Adipocyte (in vitro differentiated cells): ENCODE data around the gene CD84.
"Not testable (repeated sequence)": the region's sequence is repeated elsewhere in the genome, so short reads cannot be mapped to it uniquely, and the experiment has no call there.

ENCODE experiments used
- DNase-seq: peaks from one replicate; pipeline ENCODE4 v3.0.0-alpha.2; 2015; ENCODE audit warnings: low read depth
- H3K27me3 ChIP-seq: replicated peaks from 2 replicates; pipeline ENCODE4 v1.7.0; 2013; ENCODE audit warnings: mild to moderate bottlenecking, low read length, moderate library complexity; ENCODE audit not compliant: control insufficient read depth, insufficient read depth
- H3K36me3 ChIP-seq: 2 replicates; pipeline ENCODE4 v1.7.0; 2013; ENCODE audit warnings: low read length, mild to moderate bottlenecking, moderate library complexity; ENCODE audit not compliant: control insufficient read depth, insufficient read depth, severe bottlenecking
- H3K4me1 ChIP-seq: 2 replicates; pipeline ENCODE4 v1.7.0; 2013; ENCODE audit warnings: mild to moderate bottlenecking, low read length, moderate library complexity; ENCODE audit not compliant: control insufficient read depth, insufficient read depth
- H3K4me3 ChIP-seq: 2 replicates; pipeline ENCODE4 v1.7.0; 2013; ENCODE audit warnings: mild to moderate bottlenecking, low read length, moderate library complexity
- H3K9ac ChIP-seq: 2 replicates; pipeline ENCODE4 v1.7.0; 2013; ENCODE audit warnings: mild to moderate bottlenecking, low read length, moderate library complexity
- H3K9me3 ChIP-seq: 2 replicates; pipeline ENCODE4 v1.7.0; 2013; ENCODE audit warnings: mild to moderate bottlenecking, low read length, moderate library complexity; ENCODE audit not compliant: control insufficient read depth

The CD84 gene

GRCh38 chr1:160579216-160579701, at the start of gene CD84:
CD84 (minus strand) TSS chr1:160579496; CDS start chr1:160579437, 59 bp downstream.
- no peaks in the 10 kb centered on the region for H3K4me1 ChIP-seq
- H3K9ac ChIP-seq = no peak within 1 kb of the TSS
- no peak for DNase-seq
- H3K27me3 ChIP-seq = no peaks in the 10 kb centered on the region
- H3K4me3 ChIP-seq = no peak within 1 kb of the TSS
- H3K9me3 ChIP-seq = no peaks in the 10 kb centered on the region
- H3K36me3 ChIP-seq = no peaks in the 10 kb centered on the region

GRCh38 chr1:160628799-160629263, 49.5 kb upstream of the CD84 start:
- H3K4me3 ChIP-seq = no peak overlapping the region
- H3K9me3 ChIP-seq = no peaks in the 10 kb centered on the region
- no peak for DNase-seq
- no peaks in the 10 kb centered on the region for H3K4me1 ChIP-seq
- no peak overlapping the region for H3K9ac ChIP-seq
- H3K27me3 ChIP-seq = peaks cover 3% of the 10 kb centered on the region
- no peaks in the 10 kb centered on the region for H3K36me3 ChIP-seq

- DNase-seq, H3K9me3 ChIP-seq, H3K9ac ChIP-seq, H3K36me3 ChIP-seq, H3K27me3 ChIP-seq, H3K4me3 ChIP-seq, H3K4me1 ChIP-seq: not testable (repeated sequence)
Measured at GRCh38 chr1:160627677-160628289, 48.5 kb upstream of the CD84 start.

GRCh38 chr1:160626509-160627342, 47.4 kb upstream of the CD84 start:
- no peak for DNase-seq
- Histone ChIP-seq H3K27me3 (peaks cover 7% of the 10 kb centered on the region), H3K36me3 (no peaks in the 10 kb centered on the region), H3K9ac (no peak overlapping the region), H3K4me3 (no peak overlapping the region), H3K9me3 (no peaks in the 10 kb centered on the region), H3K4me1 (no peaks in the 10 kb centered on the region)

- DNase-seq = no peak
- Histone ChIP-seq H3K4me1 (no peaks in the 10 kb centered on the region), H3K36me3 (no peaks in the 10 kb centered on the region), H3K9ac (no peak overlapping the region), H3K4me3 (no peak overlapping the region), H3K9me3 (no peaks in the 10 kb centered on the region), H3K27me3 (peaks cover 7% of the 10 kb centered on the region)
Measured at GRCh38 chr1:160625725-160626498, 46.6 kb upstream of the CD84 start.

GRCh38 chr1:160625321-160625720, 46.0 kb upstream of the CD84 start:
- no peak overlapping the region for H3K4me3 ChIP-seq
- no peaks in the 10 kb centered on the region for H3K9me3 ChIP-seq
- peaks cover 7% of the 10 kb centered on the region for H3K27me3 ChIP-seq
- H3K4me1 ChIP-seq = no peaks in the 10 kb centered on the region
- H3K36me3 ChIP-seq = no peaks in the 10 kb centered on the region
- H3K9ac ChIP-seq = no peak overlapping the region
- DNase-seq = no peak

- Histone ChIP-seq H3K4me3 (no peak overlapping the region), H3K4me1 (no peaks in the 10 kb centered on the region), H3K9me3 (no peaks in the 10 kb centered on the region), H3K27me3 (peaks cover 7% of the 10 kb centered on the region), H3K36me3 (no peaks in the 10 kb centered on the region), H3K9ac (no peak overlapping the region)
- no peak for DNase-seq
Measured at GRCh38 chr1:160624464-160624863, 45.2 kb upstream of the CD84 start.

GRCh38 chr1:160623862-160624261, 44.6 kb upstream of the CD84 start:
- DNase-seq = no peak
- no peak overlapping the region for H3K9ac ChIP-seq
- H3K27me3 ChIP-seq = peaks cover 7% of the 10 kb centered on the region
- H3K4me1 ChIP-seq = no peaks in the 10 kb centered on the region
- H3K4me3 ChIP-seq = no peak overlapping the region
- H3K9me3 ChIP-seq = no peaks in the 10 kb centered on the region
- H3K36me3 ChIP-seq = no peaks in the 10 kb centered on the region

GRCh38 chr1:160623227-160623633, 43.9 kb upstream of the CD84 start:
- H3K36me3 ChIP-seq = no peaks in the 10 kb centered on the region

GRCh38 chr1:160622501-160623226, 43.4 kb upstream of the CD84 start:
- H3K4me1 ChIP-seq = no peaks in the 10 kb centered on the region
- H3K27me3 ChIP-seq = peaks cover 7% of the 10 kb centered on the region
- H3K36me3 ChIP-seq = no peaks in the 10 kb centered on the region
- no peak overlapping the region for H3K9ac ChIP-seq
- no peak overlapping the region for H3K4me3 ChIP-seq
- no peak for DNase-seq
- no peaks in the 10 kb centered on the region for H3K9me3 ChIP-seq

More at GRCh38 chr1:160623227-160623633, 43.9 kb upstream of the CD84 start:
- Histone ChIP-seq H3K4me3 (no peak overlapping the region), H3K9me3 (no peaks in the 10 kb centered on the region), H3K4me1 (no peaks in the 10 kb centered on the region), H3K27me3 (peaks cover 7% of the 10 kb centered on the region), H3K9ac (no peak overlapping the region)
- DNase-seq = no peak
